ENCODE measurements around the gene FRMD1.

FRMD1 gene

DNA sequence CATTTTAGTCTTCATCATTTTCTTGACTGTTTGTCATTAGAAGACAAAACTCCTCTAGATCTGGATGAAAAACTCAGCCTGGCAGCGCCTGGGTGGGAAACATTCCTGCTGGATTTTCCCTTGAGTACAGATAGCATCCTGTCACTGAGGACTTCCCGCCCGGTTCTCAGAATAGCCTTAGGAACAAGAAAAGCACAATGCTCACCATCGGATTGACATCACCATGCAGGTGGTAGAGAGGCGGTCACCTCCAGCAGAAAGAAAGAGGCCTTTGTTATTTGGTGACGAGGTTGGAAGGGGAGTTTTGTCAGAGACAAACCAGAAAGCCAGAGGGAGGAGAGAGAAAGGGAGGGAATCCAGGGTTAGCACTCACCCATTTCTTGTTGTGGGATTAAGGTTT, 41.8 kb downstream of the FRMD1 start:
- no peak for DNase-seq
- TF ChIP-seq POLR2A (IDR thresholded peaks at IDR 0.05; ENCODE audit: low read length) (no peak), GATA1 (IDR thresholded peaks at IDR 0.05; ENCODE audit: low read depth, low read length) (no peak)

DNA sequence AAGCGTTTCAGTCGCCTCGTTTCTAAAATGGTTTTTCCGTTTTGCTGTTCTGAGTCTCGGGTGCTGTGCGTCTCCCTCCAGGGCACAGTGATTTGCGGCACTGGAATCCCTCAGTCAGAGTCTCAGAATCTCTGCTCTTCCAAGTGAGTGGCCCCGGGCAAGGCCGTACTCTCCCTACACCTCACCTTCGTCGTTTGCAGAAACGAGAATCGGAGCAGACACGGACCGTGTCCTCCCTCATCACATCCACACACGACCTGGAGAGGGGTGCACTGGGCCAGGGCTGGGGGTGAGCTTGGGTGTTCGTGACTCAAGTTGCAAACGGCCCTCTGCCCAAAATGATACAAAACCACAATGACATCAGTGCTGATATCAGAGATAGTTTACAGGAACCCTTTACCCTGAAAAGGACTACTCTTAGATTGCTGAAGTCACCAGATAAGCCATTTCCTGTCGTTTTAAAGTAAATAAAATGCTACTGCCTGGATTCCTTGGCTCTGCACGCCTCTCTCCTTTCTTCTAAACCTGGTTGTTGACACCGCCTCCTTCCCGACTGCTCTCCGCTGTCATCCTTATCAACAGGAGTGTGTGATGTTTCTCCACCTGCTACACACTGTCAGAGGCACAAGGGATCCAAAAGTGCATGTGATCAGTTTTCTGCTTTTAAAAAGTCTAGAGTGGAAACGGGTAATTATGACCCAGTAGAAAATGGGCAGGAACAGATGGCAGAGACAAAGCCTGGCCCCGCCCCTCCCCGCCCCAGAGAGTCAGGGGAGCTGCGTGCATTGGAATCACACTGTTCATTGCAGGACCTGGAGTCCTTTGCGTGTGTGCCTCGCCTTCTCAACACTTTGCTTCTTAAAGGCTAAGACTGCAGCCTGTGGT, 43.1 kb downstream of the FRMD1 start:
- TF ChIP-seq GATA1 (IDR thresholded peaks at IDR 0.05; ENCODE audit: low read depth, low read length) = no peak
- peak; percentile 17 for TF ChIP-seq POLR2A (IDR thresholded peaks at IDR 0.05; ENCODE audit: low read length)
- DNase-seq = peak in 1 of 2 experiments; percentile 34

DNA sequence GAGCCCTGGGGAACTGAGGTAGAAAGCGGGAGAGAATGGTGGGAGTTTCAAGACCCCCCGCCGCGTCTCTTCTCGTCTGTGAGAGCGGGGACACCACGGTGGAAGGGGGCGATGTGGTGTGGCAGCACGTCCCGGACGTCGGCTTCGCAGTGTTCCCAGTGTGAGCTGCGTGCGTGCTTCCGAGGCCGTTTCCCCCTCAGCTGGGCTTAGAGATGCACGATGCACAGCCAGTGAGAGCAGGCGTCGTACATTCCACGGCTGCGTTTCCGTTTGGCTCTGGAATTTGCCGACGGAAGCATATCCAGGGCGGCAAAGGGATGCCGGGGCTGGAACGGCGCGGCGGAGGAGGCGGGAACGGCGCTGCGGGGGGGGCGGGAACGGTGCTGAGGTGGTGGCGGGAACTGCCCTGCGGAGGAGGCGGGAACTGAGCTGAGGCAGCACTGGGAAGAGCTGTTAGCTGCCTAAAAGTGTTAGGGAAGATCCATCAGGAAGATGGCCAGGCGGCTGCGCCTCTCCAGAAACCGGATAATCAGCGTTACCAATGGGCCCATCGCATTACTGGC, 43.8 kb downstream of the FRMD1 start:
- peak in 1 of 2 experiments; percentile 8 for DNase-seq
- TF ChIP-seq GATA1 (IDR thresholded peaks at IDR 0.05; ENCODE audit: low read depth, low read length) (no peak), POLR2A (IDR thresholded peaks at IDR 0.05; ENCODE audit: low read length) (no peak)

DNA sequence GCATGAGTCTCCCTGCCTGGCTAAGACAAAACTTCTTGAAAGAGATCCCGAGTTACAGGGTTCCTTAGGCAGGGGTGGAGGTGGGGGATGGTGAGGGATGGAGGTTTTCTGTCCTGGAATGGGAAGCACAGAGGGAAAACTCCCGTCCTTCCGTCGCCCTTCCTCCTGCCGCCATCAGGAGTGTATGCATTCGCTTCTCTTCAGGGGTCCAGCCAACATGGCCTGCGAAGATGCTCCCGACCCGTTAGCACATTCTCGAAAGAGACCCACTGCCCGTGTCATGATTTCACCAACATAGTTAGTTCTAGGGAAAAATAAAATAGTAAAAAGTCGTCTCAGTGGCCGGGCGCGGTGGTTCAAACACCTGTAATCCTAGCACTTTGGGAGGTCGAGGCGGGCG, 44.5 kb downstream of the FRMD1 start:
- TF ChIP-seq POLR2A (IDR thresholded peaks at IDR 0.05; ENCODE audit: low read length) (no peak), GATA1 (IDR thresholded peaks at IDR 0.05; ENCODE audit: low read depth, low read length) (no peak)
- DNase-seq = no peak

DNA sequence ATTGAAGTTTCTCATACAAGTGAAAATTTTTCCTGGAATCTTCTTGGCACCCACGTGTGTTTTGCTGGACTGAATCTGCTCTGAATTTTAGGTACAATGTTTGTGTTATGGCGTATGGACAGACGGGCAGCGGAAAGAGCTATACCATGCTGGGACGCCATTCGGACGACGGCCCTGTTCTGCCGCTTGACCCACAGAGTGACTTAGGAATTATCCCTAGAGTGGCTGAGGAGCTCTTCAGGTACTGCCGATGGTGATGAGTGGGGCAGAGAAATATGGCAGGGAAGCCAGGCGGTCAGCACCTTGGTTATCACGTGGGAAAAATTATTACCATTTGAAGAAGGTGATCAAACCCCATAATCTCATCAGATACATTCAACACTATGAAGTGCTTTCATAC, 45.2 kb downstream of the FRMD1 start:
- DNase-seq = no peak
- TF ChIP-seq POLR2A (IDR thresholded peaks at IDR 0.05; ENCODE audit: low read length) (no peak), GATA1 (IDR thresholded peaks at IDR 0.05; ENCODE audit: low read depth, low read length) (no peak)

DNA sequence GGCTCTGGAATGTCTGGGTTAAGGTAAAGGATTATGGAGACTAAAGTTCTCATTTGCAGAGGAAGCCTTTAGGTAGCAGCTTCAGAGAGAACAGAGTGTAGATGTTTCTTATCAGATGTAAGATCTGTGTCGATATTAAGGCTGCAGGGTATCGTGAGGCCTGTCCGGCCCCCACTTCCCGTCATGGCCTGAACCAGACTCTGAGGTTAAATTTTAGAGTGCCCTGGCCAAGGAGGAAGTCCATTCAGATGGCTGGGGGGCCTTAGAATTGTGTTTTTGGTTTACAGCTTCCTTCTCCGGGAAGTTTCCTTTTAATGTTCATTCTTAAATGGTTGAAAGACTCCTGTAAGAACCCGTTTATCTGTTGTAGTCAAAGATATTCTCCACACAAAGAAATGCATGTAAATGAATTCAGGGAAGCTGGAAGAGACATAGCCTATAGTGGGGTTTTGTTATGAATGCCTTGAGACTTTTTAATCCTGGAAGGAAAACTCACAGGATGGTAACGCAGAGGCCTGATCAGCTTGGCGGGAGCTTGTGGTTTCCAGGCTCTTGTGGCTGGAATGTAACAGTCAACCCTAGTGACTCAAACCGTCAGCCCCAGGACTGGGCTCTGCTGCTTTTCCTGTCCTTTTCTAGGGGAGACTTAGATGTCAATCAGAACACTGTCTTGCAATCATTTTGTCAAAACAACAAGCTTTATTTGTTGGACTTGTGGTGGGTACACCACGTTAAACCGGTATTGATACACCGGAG, 46.8 kb downstream of the FRMD1 start:
- DNase-seq = no peak
- TF ChIP-seq GATA1 (IDR thresholded peaks at IDR 0.05; ENCODE audit: low read depth, low read length) (no peak), POLR2A (IDR thresholded peaks at IDR 0.05; ENCODE audit: low read length) (no peak)

DNA sequence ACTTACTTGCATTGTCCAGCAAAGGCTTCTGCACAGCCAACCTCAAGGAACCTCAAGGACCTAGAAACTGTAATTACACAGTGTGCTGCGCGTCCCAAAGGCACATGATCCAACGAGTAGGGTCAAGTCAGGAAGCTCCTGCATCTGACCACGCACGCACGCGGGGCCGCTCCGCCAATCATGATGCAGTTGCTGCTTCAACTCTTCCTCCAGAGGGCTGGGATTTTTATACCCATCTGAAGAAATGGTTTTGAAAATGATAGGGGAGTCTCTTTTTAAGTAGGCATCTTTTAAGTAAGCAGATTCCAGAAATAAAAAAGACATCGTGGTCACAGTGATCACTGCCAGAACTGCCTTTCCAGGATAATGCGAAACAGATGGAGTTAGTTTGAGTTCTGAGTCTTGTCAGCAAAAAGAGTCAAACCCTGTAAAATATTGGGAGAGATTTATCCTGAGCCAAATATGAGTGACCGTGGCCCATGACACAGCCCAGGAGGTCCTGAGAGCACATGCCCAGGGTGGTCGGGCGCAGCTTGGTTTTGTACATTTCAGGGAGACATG, 47.5 kb downstream of the FRMD1 start:
- TF ChIP-seq GATA1 (IDR thresholded peaks at IDR 0.05; ENCODE audit: low read depth, low read length) (no peak), POLR2A (IDR thresholded peaks at IDR 0.05; ENCODE audit: low read length) (no peak)
- no peak for DNase-seq

DNA sequence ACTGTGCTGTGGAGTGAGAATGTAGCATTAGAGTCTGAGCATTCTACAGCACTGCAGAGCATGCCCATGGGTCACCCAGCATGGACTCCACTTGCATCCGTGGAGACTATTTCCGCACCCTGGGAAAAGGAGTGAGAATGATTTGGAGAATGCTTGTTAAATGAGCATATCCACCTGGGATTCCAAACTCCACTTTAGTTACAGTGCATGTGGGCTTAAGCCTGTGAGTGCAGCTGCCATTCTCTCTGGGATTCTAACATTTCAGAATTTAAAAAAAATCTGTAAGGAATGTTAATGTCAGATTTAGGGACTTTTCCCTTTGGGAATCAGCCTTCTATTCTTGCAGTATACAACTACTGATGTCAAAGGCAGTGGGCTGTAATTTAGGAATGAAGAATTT, 48.1 kb downstream of the FRMD1 start:
- DNase-seq = no peak
- no peak for TF ChIP-seq POLR2A (IDR thresholded peaks at IDR 0.05; ENCODE audit: low read length)
- TF ChIP-seq GATA1 (IDR thresholded peaks at IDR 0.05; ENCODE audit: low read depth, low read length) = no peak

DNA sequence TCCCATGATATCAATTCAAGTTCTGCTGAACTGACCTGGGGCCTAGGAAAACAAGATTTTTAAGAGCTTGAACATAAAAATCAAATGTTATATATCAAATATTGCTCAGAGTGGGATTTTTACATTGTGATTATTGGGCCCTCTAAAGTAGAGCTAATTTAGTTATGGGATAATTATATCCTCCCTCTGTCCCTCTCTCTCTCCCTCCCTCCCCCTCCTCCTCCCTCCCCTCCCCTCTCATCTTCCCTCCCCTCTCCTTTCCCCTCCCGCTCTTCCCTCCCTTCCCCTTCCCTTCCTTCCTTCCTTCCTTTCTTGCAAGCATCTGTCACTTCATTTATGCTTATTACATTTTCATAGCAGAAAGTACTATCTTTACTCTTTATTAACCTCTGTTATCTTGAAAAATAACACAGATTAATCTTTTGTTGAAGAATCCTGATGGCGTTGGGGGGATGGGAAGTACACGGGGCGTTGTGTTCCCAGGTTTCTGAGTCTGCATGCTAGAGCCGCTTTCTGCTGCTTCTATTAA, 48.7 kb downstream of the FRMD1 start:
- no peak for DNase-seq
- no peak for TF ChIP-seq GATA1 (IDR thresholded peaks at IDR 0.05; ENCODE audit: low read depth, low read length)
- no peak for TF ChIP-seq POLR2A (IDR thresholded peaks at IDR 0.05; ENCODE audit: low read length)

DNA sequence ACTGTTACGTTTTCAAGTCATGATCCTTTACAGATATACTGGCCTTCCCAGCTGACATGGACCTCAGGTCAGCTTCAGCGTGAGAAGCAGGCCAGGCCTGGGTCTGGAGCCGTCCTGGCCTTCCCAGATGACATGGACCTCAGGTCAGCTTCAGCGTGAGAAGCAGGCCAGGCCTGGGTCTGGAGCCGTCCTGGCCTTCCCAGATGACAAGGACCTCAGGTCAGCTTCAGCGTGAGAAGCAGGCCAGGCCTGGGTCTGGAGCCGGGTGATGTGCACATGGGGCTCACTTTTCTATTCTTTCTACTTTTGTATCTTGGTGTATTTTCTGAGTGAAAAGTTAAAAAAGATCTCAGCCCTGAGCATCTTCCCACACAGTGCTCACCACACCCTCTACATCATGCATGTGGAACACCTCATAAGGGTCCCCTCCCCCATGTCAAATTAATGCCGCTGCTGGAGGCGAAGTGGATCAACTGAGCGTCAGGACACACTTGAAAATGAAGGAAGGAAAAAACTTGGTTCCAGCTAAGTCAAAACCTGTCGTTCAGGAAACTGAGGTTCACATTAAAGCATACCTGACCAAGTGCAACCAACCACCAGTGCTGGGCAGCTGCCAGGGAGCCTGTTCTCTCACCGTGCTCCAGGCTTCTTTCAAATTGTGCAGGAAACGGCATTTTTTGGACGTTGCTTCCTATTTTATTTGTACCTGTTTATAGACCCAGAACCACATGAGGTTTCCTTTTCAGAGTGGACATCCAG, 49.4 kb downstream of the FRMD1 start:
- TF ChIP-seq POLR2A (IDR thresholded peaks at IDR 0.05; ENCODE audit: low read length) = no peak
- no peak for TF ChIP-seq GATA1 (IDR thresholded peaks at IDR 0.05; ENCODE audit: low read depth, low read length)
- DNase-seq = no peak

DNA sequence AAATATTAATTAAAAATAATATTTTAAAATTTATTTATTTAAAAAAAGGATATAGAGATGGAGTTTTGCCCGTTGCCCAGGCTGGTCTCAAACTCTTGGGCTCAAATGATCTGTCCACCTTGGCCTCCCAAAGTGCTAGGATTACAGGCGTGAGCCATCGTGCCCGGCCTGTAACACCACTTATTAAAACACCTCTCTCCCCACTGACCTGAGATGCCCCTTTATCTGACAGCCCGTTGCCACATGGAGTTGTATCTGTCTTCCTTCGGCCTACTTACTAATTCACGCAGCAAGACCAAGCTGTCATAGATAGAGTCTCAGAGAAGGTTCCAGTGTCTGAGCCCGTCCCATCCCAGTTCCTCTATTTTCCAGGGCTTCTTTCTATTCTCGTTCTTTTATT, 50.8 kb downstream of the FRMD1 start:
- DNase-seq = no peak
- TF ChIP-seq GATA1 (IDR thresholded peaks at IDR 0.05; ENCODE audit: low read depth, low read length) = no peak
- TF ChIP-seq POLR2A (IDR thresholded peaks at IDR 0.05; ENCODE audit: low read length) = no peak

DNA sequence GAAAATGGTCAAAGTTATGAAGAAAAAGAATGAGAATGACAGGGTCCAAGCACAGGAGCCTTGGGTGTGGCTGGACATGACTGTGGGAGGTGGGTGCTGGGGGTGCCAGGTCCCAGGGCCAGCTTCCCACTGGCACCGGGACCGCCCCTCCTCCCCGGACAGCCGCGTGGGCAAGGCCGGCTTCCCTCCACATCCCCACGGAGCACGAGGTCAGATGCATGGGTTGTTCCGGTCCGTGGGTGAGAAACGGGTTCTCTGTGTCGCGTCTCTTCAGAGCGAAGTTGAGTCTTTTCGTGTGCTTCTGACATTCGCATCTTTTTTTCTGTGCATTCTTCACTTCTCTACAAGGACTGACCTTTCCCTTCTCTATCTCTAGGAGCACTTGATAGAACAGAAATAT, 51.5 kb downstream of the FRMD1 start:
- DNase-seq = no peak
- no peak for TF ChIP-seq POLR2A (IDR thresholded peaks at IDR 0.05; ENCODE audit: low read length)

DNA sequence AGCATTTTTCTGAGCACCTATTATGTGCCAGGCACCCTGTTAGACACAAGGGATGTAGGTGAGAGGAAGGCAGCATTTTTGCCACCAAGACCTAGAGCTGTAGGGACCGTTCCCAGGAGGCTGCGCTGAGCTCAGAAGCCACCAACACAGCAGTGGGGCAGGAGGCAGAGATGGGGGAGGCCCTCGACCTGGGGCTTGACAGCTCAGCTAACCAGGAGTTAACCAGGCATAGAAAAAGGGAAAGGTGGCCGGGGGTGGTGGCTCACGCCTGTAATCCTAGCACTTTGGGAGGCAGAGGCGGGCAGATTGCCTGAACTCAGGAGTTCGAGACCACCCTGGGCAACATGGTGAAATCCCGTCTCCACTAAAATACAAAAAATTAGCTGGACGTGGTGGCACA, 52.1 kb downstream of the FRMD1 start:
- DNase-seq = no peak
- no peak for TF ChIP-seq POLR2A (IDR thresholded peaks at IDR 0.05; ENCODE audit: low read length)
- no peak for TF ChIP-seq GATA1 (IDR thresholded peaks at IDR 0.05; ENCODE audit: low read depth, low read length)
